ENCODE measurements around the gene NKX2-1.

DNA sequence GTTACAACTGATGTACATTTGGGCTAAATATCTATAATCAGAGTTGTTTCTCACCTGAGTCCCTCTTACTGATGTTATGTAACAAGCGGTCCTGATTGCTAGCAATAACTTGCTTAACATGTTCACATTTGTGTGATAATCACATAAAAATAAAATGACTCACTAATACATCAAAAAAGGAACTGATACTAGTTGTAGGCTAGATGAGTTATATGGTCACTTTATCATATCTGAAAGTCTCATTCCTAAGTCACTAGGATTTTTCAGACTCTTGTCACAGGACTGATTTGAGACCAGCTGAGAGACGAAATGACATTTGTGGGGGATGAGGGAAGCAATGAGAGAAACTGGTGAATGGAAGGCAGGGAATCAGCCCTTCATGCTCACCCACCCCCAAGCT lies 34.3 kb downstream of the NKX2-1 start:
- TF ChIP-seq, protein P1, sequence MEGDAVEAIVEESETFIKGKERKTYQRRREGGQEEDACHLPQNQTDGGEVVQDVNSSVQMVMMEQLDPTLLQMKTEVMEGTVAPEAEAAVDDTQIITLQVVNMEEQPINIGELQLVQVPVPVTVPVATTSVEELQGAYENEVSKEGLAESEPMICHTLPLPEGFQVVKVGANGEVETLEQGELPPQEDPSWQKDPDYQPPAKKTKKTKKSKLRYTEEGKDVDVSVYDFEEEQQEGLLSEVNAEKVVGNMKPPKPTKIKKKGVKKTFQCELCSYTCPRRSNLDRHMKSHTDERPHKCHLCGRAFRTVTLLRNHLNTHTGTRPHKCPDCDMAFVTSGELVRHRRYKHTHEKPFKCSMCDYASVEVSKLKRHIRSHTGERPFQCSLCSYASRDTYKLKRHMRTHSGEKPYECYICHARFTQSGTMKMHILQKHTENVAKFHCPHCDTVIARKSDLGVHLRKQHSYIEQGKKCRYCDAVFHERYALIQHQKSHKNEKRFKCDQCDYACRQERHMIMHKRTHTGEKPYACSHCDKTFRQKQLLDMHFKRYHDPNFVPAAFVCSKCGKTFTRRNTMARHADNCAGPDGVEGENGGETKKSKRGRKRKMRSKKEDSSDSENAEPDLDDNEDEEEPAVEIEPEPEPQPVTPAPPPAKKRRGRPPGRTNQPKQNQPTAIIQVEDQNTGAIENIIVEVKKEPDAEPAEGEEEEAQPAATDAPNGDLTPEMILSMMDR (IDR thresholded peaks at IDR 0.05) = no peak
- TF ChIP-seq GATA2 (CRISPR knock-in tag; IDR thresholded peaks at IDR 0.05) = no peak
- TF ChIP-seq, protein P2, sequence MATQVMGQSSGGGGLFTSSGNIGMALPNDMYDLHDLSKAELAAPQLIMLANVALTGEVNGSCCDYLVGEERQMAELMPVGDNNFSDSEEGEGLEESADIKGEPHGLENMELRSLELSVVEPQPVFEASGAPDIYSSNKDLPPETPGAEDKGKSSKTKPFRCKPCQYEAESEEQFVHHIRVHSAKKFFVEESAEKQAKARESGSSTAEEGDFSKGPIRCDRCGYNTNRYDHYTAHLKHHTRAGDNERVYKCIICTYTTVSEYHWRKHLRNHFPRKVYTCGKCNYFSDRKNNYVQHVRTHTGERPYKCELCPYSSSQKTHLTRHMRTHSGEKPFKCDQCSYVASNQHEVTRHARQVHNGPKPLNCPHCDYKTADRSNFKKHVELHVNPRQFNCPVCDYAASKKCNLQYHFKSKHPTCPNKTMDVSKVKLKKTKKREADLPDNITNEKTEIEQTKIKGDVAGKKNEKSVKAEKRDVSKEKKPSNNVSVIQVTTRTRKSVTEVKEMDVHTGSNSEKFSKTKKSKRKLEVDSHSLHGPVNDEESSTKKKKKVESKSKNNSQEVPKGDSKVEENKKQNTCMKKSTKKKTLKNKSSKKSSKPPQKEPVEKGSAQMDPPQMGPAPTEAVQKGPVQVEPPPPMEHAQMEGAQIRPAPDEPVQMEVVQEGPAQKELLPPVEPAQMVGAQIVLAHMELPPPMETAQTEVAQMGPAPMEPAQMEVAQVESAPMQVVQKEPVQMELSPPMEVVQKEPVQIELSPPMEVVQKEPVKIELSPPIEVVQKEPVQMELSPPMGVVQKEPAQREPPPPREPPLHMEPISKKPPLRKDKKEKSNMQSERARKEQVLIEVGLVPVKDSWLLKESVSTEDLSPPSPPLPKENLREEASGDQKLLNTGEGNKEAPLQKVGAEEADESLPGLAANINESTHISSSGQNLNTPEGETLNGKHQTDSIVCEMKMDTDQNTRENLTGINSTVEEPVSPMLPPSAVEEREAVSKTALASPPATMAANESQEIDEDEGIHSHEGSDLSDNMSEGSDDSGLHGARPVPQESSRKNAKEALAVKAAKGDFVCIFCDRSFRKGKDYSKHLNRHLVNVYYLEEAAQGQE (IDR thresholded peaks at IDR 0.05; ENCODE audit: low read depth, low read length) = no peak
- no peak for TF ChIP-seq TAF1 (IDR thresholded peaks at IDR 0.05; ENCODE audit: borderline replicate concordance, low read depth, low read length)
- TF ChIP-seq, protein P3, sequence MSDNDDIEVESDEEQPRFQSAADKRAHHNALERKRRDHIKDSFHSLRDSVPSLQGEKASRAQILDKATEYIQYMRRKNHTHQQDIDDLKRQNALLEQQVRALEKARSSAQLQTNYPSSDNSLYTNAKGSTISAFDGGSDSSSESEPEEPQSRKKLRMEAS (IDR thresholded peaks at IDR 0.05; ENCODE audit: low read depth) = no peak
- no peak for TF ChIP-seq EZH2phosphoT487 (IDR thresholded peaks at IDR 0.05; ENCODE audit: borderline replicate concordance, low read depth)
- no peak for TF ChIP-seq RFX5 (IDR thresholded peaks at IDR 0.05; ENCODE audit: low read length)
- no peak for TF ChIP-seq FOSL2 (IDR thresholded peaks at IDR 0.05; ENCODE audit: borderline replicate concordance, low read depth)

Measured in SK-N-SH (cell line).